Mucosa of descending colon (tissue), 3 donors: ENCODE measurements around the gene POLA1. TPM values are rescaled to one million over a fixed set of nuclear protein-coding genes. Genes with fewer than 3 reads are reported as not detected.

Experiments
- ATAC-seq: fragments of 200-7000 bp; cut with Tn5 transposase; one replicate; pipeline ENCODE4 v1.9.1; 2020; ENCODE audit warnings: mild to moderate bottlenecking, moderate library complexity
- DNase-seq, 3 donors: peaks; one replicate each; pipeline ENCODE4 v3.0.0-alpha.2; 2020
- H3K36me3 ChIP-seq: fragments of 200-600 bp; one replicate; pipeline ENCODE4 v1.8.0; 2021; ENCODE audit warnings: low read depth, mild to moderate bottlenecking
- H3K4me1 ChIP-seq: fragments of 200-600 bp; one replicate; pipeline ENCODE4 v1.8.0; 2021; ENCODE audit warnings: low read depth, mild to moderate bottlenecking
- H3K4me3 ChIP-seq: fragments of 200-600 bp; one replicate; pipeline ENCODE4 v1.8.0; 2021; ENCODE audit warnings: mild to moderate bottlenecking
- H3K9me3 ChIP-seq: fragments of 200-600 bp; one replicate; pipeline ENCODE4 v1.8.0; 2021; ENCODE audit warnings: mild to moderate bottlenecking
- CTCF ChIP-seq: fragments of 200-600 bp; IDR thresholded peaks from one replicate; pipeline ENCODE4 v1.8.0; 2022; ENCODE audit warnings: antibody characterized with exemption, mild to moderate bottlenecking
- intact Hi-C, 2 donors: fragments of 100-400 bp; cut with DNase I in 1 of 2; cut with micrococcal nuclease in 1 of 2; formaldehyde crosslinking; loops; one replicate each; pipeline versions ENCODE4 v1.11.0 to v1.11.1; 2022; cut with DNase I, micrococcal nuclease
- total RNA-seq, 3 donors: library from RNA; stranded (reverse); fragmentation: NEBNext Ultra II Directional in 2 of 3; extraction: Animal tissue kit (Norgen Biotek cat#: 25700) in 2 of 3; gene quantifications; one replicate each; pipeline versions ENCODE4 v1.2.1 to v1.2.4, GENCODE V29; 2021 to 2023
- donor health status: DM: no; HTN: no; CAD: no; lungs with moderate emphysema.
- donor health status: DM: no; HTN: no; CAD: no.
- donor health status: DM: no; HTN: yes; CAD: no.

The POLA1 gene
- total RNA-seq, 3 donors from 2014 or later = 11.5 to 14.4 (median 12.5) TPM

- no peaks in the 10 kb centered on the region for H3K9me3 ChIP-seq
- H3K4me3 ChIP-seq = no peak overlapping the region
- intact Hi-C loops = no loop called here
- no peak for DNase-seq
- no peaks in the 10 kb centered on the region for H3K4me1 ChIP-seq
- TF ChIP-seq CTCF = no peak
- no peaks in the 10 kb centered on the region for H3K36me3 ChIP-seq
- peak; percentile 47 for ATAC-seq
Measured at GRCh38 chrX:25012793-25013631, 319.3 kb downstream of the POLA1 start.

DNA sequence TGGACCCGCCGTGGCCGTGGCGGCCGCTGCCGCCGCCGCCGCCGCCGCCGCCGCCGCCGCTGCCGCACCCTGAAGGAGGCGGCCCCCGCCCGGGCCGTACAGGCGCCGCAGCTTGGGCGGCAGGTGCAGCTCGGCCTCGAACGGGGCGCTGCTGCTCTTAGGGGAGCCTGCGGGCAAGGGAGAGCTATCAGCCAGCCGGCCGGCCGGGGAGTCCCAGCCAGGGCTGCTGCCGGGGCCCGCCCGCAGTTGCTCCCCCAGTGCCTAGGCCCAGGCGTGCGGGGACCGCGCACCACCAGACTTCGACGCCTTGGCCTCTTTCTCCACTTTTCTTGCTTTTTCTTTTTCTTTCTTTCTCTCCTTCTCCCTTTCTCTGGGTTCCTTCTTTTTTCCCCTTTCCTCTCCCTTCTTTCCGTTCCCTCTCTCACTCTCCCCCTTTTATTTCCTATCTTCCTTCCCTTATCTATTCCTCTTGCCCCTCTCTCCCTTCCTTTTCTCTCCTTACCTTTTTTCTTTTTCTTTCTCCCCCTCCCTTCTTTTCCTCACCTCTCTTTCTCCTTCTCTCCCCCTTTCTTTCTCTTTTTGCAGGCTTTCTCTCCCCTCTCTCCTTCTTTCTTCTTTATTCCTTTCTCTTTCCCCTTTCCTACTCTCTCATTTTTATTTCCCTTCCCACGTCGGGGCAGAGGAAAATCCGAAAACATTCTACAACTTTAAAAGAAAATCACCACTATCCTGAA is 320.1 kb downstream of the POLA1 start:
- Histone ChIP-seq H3K36me3 (no peaks in the 10 kb centered on the region), H3K9me3 (no peaks in the 10 kb centered on the region), H3K4me3 (no peak overlapping the region), H3K4me1 (no peaks in the 10 kb centered on the region)
- ATAC-seq (peak; percentile 35), DNase-seq (no peak)
- TF ChIP-seq CTCF = no peak
- intact Hi-C loops = no loop called here

DNA sequence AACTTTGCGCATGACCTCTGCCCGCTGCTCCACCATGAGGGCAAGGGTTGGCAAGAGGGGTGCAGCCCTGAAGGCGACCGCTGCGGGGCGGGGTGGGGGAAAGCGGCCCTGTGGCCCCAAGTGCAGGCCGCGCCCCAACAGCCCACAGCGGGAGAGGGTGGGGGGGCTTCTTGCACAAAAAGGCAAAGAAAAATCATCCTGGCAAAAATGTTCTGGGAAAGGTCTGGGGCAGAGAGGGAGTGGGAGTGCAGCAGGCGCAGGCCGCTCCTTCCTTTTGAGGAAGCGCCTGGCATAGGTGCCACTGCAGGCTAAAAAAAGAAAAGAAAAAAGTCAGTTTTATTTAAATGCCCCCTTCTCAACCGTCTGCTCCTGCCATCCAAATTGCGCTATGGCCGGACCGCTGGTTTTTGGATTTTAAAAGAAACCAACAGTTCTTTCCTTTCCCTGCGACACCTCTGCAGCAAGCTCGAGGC is 320.7 kb downstream of the POLA1 start:
- Histone ChIP-seq H3K9me3 (no peaks in the 10 kb centered on the region), H3K4me3 (no peak overlapping the region), H3K36me3 (no peaks in the 10 kb centered on the region), H3K4me1 (no peaks in the 10 kb centered on the region)
- no peak for TF ChIP-seq CTCF
- ATAC-seq (no peak), DNase-seq (no peak)
- intact Hi-C loops = no loop called here

- peak; percentile 85 for ATAC-seq
- Histone ChIP-seq H3K9me3 (no peaks in the 10 kb centered on the region), H3K4me3 (no peak within 1 kb of the TSS), H3K4me1 (peaks cover 4% of the 10 kb centered on the region), H3K36me3 (no peaks in the 10 kb centered on the region)
- peak in 2 of 3 donors; percentile 60 to 67 for DNase-seq
- intact Hi-C loops = no loop called here
- TF ChIP-seq CTCF = no peak
Measured at GRCh38 chrX:25015486-25016360, 322.0 kb downstream of the POLA1 start, which contains the start of gene ARX. ARX (minus strand) TSS chrX:25015965; CDS start chrX:25015737, 228 bp downstream.

GRCh38 chrX:25016361-25016671 is 322.6 kb downstream of the POLA1 start:
- ATAC-seq = no peak
- H3K4me3 ChIP-seq = no peak overlapping the region
- H3K4me1 ChIP-seq = peaks cover 6% of the 10 kb centered on the region
- no peak for DNase-seq
- intact Hi-C loops = no loop called here
- H3K36me3 ChIP-seq = no peaks in the 10 kb centered on the region
- TF ChIP-seq CTCF = no peak
- no peaks in the 10 kb centered on the region for H3K9me3 ChIP-seq
